Fibroblast of villous mesenchyme (primary cell): ENCODE data around the gene PRG3. TPM values are rescaled to one million over a fixed set of nuclear protein-coding genes. Genes with fewer than 3 reads are reported as not detected.

Experiments
- DNase-seq: peaks from one replicate; pipeline ENCODE4 v3.0.0-alpha.2; 2010; ENCODE audit warnings: low read depth
- H3K4me3 ChIP-seq: 2 replicates; pipeline ENCODE4 v1.5.1; 2011; ENCODE audit warnings: low read depth, mild to moderate bottlenecking, low read length
- total RNA-seq: library from RNA; depleted of rRNA; stranded (reverse); fragments of >200 nt; gene quantifications from 2 replicates; pipeline ENCODE4 v1.2.3, GENCODE V29; 2012
- TF ChIP-seq, protein P1 (sequence below): IDR thresholded peaks from 2 replicates; pipeline ENCODE4 v1.5.1; 2012; ENCODE audit warnings: low read depth, mild to moderate bottlenecking, low read length; ENCODE audit not compliant: insufficient read depth

PRG3 gene
- total RNA-seq, 1 donor = not detected

DNA sequence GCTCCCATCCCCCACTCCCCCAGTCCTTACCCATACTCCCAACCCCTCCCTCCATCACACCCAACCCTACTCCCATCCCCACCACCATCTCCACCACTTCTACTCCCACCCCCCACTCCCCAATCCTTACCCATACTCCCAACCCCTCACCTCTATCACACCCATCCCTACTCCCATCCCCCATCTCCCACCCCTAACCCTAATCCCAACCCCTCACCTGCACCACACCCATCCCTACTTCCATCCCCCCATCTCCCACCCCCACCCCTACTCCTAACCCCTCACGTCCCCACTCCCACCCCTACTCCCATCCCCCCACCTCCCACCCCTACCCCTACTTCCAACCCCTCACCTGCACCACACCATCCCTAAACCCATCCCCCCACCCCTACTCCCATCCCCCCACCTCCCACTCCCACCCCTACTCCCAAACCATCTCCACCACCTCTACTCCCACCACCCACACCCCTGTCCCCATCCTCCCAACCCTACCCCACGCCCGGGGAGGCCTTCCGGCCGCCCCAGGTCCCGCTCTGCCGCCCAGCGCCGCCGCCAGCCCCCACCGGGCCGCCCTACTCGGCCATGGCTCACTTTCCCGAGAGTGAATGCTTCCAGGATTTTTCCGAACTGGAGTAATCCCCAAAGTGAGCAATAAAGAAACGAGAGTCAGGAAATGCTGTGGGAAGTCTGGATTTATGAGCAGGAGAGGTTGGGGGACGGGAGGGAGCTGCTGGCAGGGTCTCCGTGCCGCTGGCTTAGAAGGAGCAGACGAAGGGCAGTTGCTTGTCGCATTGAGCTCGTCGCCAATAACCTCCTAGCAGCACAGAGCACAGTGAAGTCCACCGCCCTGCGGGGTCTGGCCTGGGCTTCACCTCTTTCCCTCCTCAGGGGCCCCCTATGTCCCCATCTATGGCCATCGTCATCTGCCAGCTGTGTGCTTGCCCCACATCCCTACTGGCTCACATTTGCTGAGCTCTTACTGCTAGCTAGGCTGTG, 4.6 kb downstream of the PRG3 start:
- no peak for DNase-seq
- TF ChIP-seq, protein P1, sequence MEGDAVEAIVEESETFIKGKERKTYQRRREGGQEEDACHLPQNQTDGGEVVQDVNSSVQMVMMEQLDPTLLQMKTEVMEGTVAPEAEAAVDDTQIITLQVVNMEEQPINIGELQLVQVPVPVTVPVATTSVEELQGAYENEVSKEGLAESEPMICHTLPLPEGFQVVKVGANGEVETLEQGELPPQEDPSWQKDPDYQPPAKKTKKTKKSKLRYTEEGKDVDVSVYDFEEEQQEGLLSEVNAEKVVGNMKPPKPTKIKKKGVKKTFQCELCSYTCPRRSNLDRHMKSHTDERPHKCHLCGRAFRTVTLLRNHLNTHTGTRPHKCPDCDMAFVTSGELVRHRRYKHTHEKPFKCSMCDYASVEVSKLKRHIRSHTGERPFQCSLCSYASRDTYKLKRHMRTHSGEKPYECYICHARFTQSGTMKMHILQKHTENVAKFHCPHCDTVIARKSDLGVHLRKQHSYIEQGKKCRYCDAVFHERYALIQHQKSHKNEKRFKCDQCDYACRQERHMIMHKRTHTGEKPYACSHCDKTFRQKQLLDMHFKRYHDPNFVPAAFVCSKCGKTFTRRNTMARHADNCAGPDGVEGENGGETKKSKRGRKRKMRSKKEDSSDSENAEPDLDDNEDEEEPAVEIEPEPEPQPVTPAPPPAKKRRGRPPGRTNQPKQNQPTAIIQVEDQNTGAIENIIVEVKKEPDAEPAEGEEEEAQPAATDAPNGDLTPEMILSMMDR = no peak
- H3K4me3 ChIP-seq = no peak overlapping the region

DNA sequence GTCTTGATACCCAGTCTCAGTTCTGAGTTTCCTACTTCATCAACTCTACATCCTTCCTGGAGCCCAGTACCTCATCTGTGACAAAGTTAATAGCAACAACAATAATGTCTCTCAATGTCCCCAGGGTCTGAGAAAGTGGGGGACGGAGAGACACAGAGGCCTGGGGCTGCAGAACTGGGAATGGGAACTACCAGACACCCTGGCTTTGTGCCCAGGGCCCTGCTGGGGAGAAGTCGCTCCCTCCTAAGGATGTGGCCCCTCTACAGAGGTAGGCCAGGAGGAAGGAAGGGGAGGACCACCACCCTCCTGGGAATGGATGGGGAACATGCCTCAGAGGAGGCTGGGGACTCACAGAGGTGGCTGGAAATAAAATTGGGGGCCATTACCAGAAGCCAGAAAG, 5.5 kb downstream of the PRG3 start:
- TF ChIP-seq, protein P1 = no peak
- H3K4me3 ChIP-seq = no peak overlapping the region
- no peak for DNase-seq

DNA sequence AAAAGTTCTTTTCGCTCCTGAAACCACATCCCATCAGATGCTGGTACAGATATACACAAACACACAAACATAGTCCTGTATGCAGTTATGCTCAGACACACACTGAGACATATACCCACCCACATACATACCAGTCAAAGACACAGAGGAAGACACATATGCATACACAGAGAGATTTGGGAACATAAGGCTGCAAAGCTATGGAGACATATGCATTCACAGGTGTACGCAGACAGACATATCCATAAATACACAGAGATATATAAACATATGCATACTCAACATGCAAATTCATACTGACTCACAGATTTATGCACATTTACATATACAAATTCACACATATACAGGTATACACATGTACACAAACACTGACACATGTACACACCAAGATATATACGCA, 6.0 kb downstream of the PRG3 start:
- no peak for DNase-seq
- H3K4me3 ChIP-seq = no peak overlapping the region

DNA sequence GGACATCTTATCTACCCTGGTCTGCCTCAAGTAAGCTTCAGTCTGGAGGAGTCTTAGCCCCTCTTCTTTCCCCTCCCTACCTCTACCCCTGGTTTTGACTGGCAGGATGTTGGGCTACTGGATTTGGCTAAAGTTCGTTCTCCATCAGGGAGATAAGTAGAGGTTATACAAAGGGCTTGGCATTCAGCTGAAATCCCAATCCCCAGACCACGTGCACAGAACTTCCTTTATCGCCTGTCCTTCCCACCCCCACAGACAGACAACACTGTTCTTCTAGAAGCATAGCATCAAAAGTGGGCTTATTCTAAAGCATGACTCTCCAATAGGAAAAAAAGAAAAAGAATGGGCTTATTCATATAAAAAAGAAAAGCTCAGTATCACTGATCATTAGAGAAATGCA, 7.8 kb downstream of the PRG3 start:
- H3K4me3 ChIP-seq = no peak overlapping the region
- no peak for DNase-seq
- TF ChIP-seq, protein P1 = no peak

More for the DNA sequence above, 6.0 kb downstream of the PRG3 start:
- TF ChIP-seq, protein P1 = no peak

DNA sequence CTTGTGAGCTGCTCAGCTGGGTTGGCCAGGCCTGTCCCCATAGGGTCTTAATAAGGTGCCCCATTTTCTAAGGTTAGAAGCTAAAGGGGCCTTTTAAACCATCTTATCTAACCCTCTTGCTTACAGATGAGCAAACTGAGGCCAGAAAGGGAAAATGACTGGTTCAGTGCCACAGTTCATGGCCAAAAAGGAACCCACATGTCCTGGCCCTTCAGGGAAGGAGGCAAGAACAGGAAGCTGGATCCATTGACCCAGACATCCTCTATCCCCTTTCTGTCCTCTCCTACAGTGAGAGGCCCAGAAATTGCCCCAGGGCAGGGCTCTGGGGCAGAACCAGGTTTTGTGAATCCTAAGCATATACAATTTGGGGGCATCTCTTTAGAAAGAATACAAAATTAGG, 10.0 kb downstream of the PRG3 start:
- no peak for DNase-seq
- TF ChIP-seq, protein P1 = no peak
- H3K4me3 ChIP-seq = no peak overlapping the region

DNA sequence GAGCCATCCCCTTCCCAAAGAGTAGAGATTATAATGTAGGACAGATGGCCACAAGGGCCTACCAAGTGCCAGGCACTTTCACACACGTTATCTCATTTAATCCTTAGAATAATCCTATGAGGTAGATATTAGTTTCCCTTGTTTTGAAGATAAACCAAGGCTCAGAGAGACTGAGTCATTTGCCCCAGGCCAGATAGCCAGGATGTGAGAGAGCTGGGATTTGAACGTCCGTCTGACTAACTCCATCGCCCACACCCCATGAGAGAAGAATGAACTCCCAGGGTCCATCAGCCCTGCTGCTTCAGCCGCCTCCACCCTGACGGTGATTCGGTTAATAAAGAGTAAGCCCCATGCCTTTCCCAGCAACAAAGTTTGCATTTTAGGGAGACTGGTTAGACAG, 10.7 kb downstream of the PRG3 start:
- DNase-seq = no peak
- TF ChIP-seq, protein P1 = no peak
- no peak overlapping the region for H3K4me3 ChIP-seq
